ENCODE measurements around the gene RTP5.
"Not testable (repeated sequence)": the region's sequence is repeated elsewhere in the genome, so short reads cannot be mapped to it uniquely, and the experiment has no call there.

RTP5 gene

DNA sequence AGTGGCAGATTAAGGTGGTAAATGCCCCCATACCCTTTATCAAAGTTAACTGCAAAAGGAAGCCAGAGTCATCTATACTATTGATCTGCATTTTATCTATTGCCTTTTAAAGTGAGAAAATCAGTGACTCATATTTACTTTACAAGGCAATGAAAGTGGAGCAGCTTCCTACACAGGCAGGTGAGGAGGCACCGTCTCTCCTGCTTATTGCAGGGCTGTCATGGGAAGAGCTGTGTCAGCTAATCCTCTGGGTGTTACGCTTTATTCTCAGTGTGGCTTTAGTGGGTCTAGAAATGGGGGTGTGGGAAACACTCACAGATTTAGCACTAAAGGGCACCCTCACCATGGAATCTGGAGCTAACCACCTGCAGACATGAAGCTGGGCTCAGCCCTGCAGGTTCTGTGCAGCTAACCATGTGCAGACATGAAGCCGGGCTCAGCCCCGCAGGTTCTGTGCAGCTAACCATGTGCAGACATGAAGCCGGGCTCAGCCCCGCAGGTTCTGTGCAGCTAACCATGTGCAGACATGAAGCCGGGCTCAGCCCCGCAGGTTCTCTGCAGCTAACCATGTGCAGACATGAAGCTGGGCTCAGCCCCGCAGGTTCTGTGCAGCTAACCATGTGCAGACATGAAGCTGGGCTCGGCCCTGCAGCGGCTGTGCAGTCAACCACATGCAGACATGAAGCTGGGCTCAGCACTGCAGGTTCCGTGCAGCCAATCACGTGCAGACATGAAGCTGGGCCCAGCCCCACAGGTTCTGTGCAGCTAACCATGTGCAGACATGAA lies 53.5 kb downstream of the RTP5 start:
- not testable (repeated sequence) for DNase-seq (ENCODE audit: low read depth, low spot score)
